H54 (cell line): ENCODE data around the gene SLC35D3.
"Not testable (repeated sequence)": the region's sequence is repeated elsewhere in the genome, so short reads cannot be mapped to it uniquely, and the experiment has no call there.

Source experiments
- DNase-seq: peaks from one replicate; pipeline ENCODE4 v3.0.0; 2011; ENCODE audit warnings: low spot score, mixed read lengths; ENCODE audit not compliant: insufficient read length
- FAIRE-seq: peaks from 3 replicates; lab custom pipeline; 2011; peaks lifted over from hg19 to GRCh38; lab: Jason Lieb, UNC
- POLR2A ChIP-seq: IDR thresholded peaks from 2 replicates; pipeline ENCODE4 v1.6.1; 2011; ENCODE audit warnings: low read depth, mild to moderate bottlenecking, low read length

The SLC35D3 gene

GRCh38 chr6:136967876-136968752 lies 46.0 kb downstream of the SLC35D3 start:
- peak; percentile 33 for DNase-seq
- no peak for TF ChIP-seq POLR2A
- no peak for FAIRE-seq

DNA sequence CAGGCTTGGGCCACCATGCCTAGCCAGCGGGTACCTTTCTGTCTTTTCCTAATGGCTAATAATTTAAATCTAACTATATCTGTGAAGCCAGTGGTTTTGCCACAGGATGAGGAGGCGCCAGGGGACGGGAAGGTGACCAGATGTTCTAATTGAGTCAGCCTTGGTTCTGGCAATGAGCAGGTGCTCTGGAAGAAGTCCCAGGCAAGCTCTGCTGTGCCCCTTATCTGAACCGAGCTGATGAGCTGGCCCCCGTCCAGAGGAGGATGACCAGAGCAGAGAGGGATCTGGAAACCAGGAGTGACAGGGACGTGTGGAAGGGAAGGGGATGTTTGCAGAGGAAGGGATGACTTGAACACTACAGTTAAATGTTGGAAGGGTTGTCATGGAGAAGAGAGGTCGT lies 46.7 kb downstream of the SLC35D3 start:
- TF ChIP-seq POLR2A, result no peak
- no peak for FAIRE-seq
- no peak for DNase-seq

DNA sequence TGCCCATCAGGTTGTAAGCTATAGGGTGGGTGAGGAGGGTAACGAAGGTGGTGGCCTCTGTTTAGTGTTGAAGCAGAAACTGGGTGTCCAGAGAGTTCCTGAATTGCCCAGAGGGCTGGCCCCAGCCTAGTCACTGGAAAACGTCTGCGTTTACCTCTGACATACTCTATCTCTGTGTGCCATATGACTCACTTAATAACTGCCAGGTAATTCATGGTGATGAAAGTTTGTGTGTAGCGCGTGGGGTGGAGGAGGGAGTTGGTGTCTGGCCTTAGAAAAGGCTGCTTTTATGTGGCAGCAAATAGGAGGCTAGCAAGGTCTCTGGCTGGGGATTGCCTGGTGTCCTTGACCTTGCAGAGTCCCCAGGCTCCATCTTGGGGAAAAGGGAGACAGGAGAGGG lies 47.3 kb downstream of the SLC35D3 start:
- DNase-seq (no peak), FAIRE-seq (no peak)
- no peak for TF ChIP-seq POLR2A

DNA sequence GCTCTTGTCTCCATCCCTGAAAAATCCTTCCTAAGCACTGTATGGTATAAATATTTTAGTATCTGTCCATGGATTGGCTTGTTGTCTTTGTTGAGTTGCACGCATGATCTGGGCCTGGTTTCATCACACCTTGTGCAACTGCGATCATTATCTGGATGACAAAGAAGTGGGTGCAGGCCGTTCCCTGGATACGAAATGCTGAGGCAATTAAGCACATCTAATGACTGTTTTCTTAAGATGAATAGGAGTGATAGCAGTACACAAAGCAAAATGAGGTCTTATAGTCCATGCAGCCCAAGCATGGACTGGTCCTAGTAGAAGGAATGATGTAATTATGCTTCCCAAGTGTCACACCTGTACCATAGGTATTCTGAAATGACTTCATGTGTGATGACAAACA lies 47.8 kb downstream of the SLC35D3 start:
- FAIRE-seq (no peak), DNase-seq (no peak)
- TF ChIP-seq POLR2A, result no peak

- no peak for TF ChIP-seq POLR2A
- FAIRE-seq, result no peak
Observed at GRCh38 chr6:136971609-136972008, 49.5 kb downstream of the SLC35D3 start.

DNA sequence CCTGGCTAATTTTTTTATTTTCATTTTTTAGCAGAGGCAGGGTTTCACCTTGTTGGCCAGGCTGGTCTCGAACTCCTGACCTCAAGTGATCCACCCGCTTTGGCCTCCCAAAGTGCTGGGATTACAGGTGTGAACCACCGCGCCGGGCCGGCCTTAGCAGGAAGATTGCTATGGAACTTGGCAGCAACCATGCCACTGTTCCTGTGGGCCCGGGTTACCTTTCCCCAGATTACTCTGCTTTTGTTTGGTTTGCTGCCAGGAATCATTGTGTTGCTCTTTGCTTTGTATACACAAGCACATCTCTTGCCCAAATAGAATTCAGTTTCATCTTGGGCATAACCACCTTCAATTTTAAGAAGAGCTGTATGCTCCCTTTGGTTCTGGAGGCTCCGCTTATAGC lies 51.7 kb downstream of the SLC35D3 start:
- not testable (repeated sequence) for DNase-seq

More at GRCh38 chr6:136971609-136972008, 49.5 kb downstream of the SLC35D3 start:
- DNase-seq, result no peak

More for the DNA sequence above, 51.7 kb downstream of the SLC35D3 start:
- FAIRE-seq, result not testable (repeated sequence)
